Measurements from ENCODE around the gene MRPL46.

DNA sequence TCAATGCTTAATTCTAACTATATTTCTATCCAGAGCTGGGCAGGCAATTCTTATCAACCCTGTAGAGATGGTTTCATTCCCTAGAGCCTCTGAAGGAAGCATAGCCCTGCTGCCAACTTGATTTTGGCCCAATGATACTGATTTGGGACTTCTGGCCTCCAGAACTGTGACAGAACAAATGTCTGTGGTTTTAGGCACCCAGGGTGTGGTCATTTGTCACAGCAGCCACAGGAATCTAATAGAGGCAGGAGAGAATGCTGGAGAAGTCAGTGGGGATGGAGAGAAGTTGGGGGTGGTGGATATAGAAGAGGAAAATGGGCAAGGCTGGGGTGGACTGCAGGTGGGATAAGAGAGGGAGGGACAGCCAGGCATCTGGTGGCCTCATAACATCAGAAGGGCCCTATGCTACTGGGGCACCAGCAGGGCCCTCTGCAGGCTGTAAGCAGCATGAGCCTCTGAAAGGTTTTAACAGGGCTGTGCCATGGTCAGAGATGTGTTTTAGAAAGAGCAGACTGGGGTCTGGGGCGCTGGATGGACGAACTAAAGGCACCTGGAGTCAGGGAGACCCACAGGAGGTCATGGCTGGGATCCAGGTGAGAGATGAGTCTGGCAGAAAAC, 20.1 kb upstream of the MRPL46 start:
- TF ChIP-seq EP300 (conservative IDR thresholded peaks at IDR 0.05; ENCODE audit: poor library complexity, severe bottlenecking) = no peak
- no peak for TF ChIP-seq CTCF (IDR thresholded peaks at IDR 0.05; ENCODE audit: poor library complexity, severe bottlenecking)
- TF ChIP-seq POLR2AphosphoS5 (IDR thresholded peaks at IDR 0.05) = no peak
- TF ChIP-seq TAF1 (IDR thresholded peaks at IDR 0.05; ENCODE audit: low read depth) = no peak
